ENCODE results near the gene SLC23A1. TPM values are rescaled to one million over a fixed set of nuclear protein-coding genes. Genes with fewer than 3 reads are reported as not detected.

Gene SLC23A1
- total and polyA plus RNA-seq, 9 of the 15 experiments (the other 6 are each of a cell fraction or from before 2014, with no cell fraction given) = 0.03 to 0.20 (median 0.05) TPM; not detected in 5

GRCh38 chr5:139410993-139411828 is 28.1 kb upstream of the SLC23A1 start:
- intact Hi-C loops (cut with micrococcal nuclease) (no loop called here), in situ Hi-C loops (cut with MboI) (loop anchor here (10.0 kb wide), 1 partner anchor 354 kb away; no protein-coding TSS in a partner anchor)
- no peaks in the 10 kb centered on the region for H3K36me3 ChIP-seq (ENCODE audit: control insufficient read depth, insufficient read depth, low read length)

More at GRCh38 chr5:139410993-139411828, 28.1 kb upstream of the SLC23A1 start:
- H3K9ac ChIP-seq (ENCODE audit: insufficient read depth in 1 of 2, low read depth in 2 of 2, low read length in 2 of 2) = peak overlapping the region in 1 of 2 experiments; percentile 37; a peak in 1 of 4 replicates
- no peaks in the 10 kb centered on the region for H4K20me1 ChIP-seq (replicated peaks; ENCODE audit: control insufficient read depth, insufficient read depth, low read length)
- no peak for FAIRE-seq
- no peaks in the 10 kb centered on the region for H3K27me3 ChIP-seq (ENCODE audit: control insufficient read depth in 2 of 2, insufficient read depth in 2 of 2, low read length in 2 of 2)
- DNase-seq (ENCODE audit: extremely low read depth in 1 of 4, low spot score in 3 of 4) = no peak
- ChIA-PET CTCF (ENCODE audit: low intra/inter-chr PET ratio) (no interaction called here), POLR2A (interaction anchor here (0.6 to 1.8 kb wide), 7 partner anchors 10 to 102 kb away, joined by 3 to 5 read pairs (median 4); no protein-coding TSS in a partner anchor)
- H3K27ac ChIP-seq (ENCODE audit: extremely low read depth, low read depth, low read length) = no peak overlapping the region
- no peaks in the 10 kb centered on the region for H3K79me2 ChIP-seq (ENCODE audit: control insufficient read depth, insufficient read depth, low read length)
- H3K4me3 ChIP-seq = no peak overlapping the region
- ATAC-seq = no peak
- BruUV-seq (replicated peaks) = no TSS peak
- no peak for TF ChIP-seq ZNF395 (CRISPR knock-in tag; IDR thresholded peaks at IDR 0.05)
- TF ChIP-seq ZBTB40 (IDR thresholded peaks at IDR 0.05) = no peak
- no peak for TF ChIP-seq ZBTB40 (CRISPR knock-in tag; IDR thresholded peaks at IDR 0.05)
- TF ChIP-seq TCFL5 (CRISPR knock-in tag; conservative IDR thresholded peaks at IDR 0.05) = no peak
- no peak for TF ChIP-seq HNRNPK (IDR thresholded peaks at IDR 0.05; ENCODE audit: low read depth, low read length, poor library complexity, severe bottlenecking)
- H2AFZ ChIP-seq (ENCODE audit: low read depth, low read length) = no peak overlapping the region
- H3K9me1 ChIP-seq (ENCODE audit: control insufficient read depth, insufficient read depth, low read length) = no peaks in the 10 kb centered on the region
- WGBS (ENCODE audit: insufficient coverage, low coverage, missing lambda C conversion rate) = 35% methylated on average over 15 of the region's 17 CpGs
- no peaks in the 10 kb centered on the region for H3K9me3 ChIP-seq (replicated peaks; ENCODE audit: control insufficient read depth, insufficient read depth, low read depth, low read length)
- H3K4me2 ChIP-seq (ENCODE audit: insufficient read depth, low read length) = no peak overlapping the region
- H3K4me1 ChIP-seq (replicated peaks in 1 of 2; ENCODE audit: control insufficient read depth in 2 of 2, insufficient read depth in 2 of 2, low read length in 2 of 2) = peaks cover 4 to 18% of the 10 kb centered on the region in 2 experiments
